HG03025 (cell line): Measurements from ENCODE around the gene FRMD7.
"Not testable (repeated sequence)": the region's sequence is repeated elsewhere in the genome, so short reads cannot be mapped to it uniquely, and the experiment has no call there.

Experiments
- ATAC-seq: cut with Tn5 transposase; IDR thresholded peaks from one replicate; pipeline ENCODE4 v1.9.1; 2021; ENCODE audit warnings: mild to moderate bottlenecking, moderate library complexity; ENCODE audit not compliant: unreplicated experiment, low FRiP score

The FRMD7 gene

DNA sequence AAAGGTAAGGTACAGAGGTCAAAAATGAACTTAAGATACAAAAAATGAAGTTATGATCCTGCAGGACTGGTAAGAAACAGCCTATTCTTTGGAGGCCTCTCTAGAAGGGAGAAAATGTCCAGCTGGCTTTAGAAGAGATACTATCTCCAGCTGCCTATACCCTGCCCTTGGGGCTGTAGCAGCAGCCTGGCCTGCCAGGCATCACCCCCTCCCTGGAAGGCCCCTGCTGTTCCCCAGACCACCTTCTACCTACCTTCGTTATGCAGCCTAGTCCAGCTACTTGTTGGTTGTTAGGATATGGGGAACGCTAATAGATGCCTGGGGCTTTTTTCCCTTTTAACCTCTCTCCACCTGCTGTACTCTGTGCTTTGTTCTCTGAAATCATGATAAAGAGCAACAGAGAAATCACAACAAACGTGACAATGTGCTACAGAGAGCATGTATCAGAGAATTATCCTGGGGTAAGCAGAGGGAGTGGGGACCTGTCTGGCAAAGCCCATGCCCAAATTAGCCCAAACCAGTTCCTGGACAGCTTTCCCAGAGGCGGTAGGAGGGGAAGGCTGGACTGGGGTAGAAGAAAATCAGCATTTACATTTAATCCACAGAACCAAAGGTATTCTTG, 34.5 kb downstream of the FRMD7 start:
- no peak for ATAC-seq

GRCh38 chrX:132092439-132093065, 35.3 kb downstream of the FRMD7 start:
- ATAC-seq: peak; percentile 91

DNA sequence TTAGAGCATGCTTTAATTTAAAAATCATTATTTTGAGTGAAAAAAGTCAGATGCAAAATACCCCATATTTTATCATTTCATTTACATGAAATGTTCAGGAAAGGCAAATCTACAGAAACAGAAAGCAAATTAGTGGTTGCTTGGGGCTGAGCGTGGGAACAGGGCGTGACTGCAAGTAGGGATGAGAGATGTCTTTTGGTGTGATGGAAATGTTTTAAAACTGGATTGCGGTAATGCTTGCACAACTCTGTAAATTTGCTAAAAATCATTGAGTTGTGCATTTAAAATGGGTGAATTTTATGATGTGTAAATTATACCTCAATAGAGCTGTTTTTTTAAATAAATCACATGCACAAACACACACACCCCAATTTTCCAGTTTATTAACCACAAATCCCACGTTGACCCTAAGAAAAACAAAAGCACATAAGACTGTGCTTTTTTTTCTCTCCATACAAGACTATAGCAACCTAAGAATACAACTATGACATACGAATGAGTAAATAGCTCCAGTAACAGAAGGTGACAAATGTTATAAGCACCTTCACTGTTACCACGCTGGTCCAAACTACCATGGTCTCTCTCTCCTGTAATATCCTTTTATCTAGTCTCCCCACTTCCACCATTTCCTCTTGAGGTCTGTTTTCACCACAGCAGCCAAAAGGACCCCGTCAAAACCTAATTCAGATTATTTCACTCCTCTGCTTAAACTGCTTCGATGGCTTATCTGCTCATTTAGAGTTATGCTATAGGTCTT, 37.2 kb downstream of the FRMD7 start:
- no peak for ATAC-seq

GRCh38 chrX:132088864-132089263, 39.0 kb downstream of the FRMD7 start:
- ATAC-seq: no peak

DNA sequence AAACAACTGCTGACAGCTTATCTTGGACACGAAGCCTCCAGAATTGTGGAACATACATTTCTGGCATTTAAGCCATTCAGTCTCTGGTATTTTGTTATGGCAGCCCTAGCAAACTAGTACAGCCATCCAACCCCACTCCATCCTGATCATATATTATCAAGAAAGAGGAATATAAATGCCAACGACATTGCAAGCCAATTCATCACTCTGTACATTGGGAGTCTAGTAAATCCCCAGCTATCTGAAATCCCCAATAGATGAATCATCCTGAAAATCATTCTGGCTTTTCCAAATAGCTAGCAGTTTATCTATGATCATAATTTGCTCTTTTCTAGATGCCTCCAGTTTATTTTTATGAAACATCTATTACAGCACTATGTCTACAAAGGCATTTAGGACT, 41.1 kb downstream of the FRMD7 start:
- no peak for ATAC-seq

DNA sequence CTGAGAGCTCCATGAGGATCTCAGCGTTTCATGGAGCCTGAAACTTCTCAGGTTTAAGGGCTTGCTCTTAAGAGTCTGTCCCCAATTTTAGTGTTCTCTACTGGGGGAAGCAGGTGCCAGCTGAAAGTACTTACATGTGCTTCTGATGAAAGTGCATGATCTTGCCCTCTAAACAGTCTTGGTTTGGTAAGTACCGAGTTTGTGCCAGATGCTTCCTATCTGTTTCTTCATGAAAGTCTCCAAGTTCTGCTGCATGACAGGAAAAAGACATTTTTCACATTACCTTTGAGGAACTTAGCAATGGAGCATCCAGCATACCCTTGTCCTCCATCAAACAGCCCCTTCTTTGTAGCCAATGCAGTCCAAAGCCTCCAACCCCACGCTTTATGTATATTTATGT, 42.0 kb downstream of the FRMD7 start:
- ATAC-seq: no peak

DNA sequence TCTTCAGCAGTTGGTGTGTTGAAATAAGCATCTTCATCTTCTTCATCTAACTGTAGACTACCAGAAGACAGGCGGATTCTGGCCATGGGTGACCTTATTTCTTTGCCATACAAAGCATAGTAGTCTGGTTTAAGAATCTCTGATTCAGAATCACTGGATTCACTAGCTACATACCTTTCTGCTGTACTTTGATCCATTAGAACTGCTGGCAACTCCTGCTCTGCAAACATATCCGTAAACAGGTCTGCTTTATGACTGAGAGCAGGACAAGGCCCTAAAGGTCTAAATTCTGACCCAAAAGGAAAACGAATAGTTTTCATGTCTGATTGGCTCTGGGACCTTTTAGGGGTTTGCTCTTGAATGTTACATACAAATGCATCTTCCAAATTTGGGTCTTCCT, 49.9 kb downstream of the FRMD7 start:
- no peak for ATAC-seq

DNA sequence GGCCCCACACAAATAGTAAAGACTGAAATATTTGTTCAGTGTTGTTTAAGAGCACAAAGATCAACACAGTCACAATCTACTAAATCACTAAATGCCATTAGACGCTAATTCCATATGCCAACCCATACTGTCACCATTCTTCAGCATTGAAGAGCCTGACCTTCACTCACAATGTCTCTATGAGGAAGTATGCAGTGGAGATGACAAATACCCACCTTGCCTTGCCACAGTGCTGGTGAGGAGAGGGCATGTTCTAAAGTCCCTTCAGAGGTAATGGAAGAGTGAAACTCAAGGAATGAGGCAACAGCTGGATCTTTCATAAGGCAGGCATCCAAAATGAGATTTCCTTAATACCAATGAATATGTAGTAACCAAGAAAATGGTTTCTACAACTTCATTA, 50.4 kb downstream of the FRMD7 start:
- ATAC-seq: no peak

DNA sequence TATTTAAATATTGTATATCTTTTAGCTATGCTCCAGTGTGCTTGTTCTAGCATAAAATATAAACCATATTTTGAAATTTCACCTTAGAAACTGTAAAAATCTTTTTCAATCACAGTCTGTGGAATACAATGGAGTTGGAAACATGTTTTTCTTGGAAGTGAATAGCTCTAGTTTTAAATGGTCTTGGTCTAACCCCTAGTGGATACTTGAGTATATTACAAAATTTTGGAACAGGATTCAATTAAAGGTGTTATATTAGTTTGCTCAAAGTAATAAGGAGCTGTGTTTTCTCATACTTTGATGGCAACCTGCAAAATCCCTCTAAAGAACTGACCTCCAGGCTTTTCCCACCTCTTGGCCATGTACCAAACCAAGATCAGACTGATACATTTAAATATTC, 56.6 kb downstream of the FRMD7 start:
- no peak for ATAC-seq

- no peak for ATAC-seq
Observed at GRCh38 chrX:132068405-132068804, 59.4 kb downstream of the FRMD7 start.

- ATAC-seq: no peak
Observed at GRCh38 chrX:132063862-132064261, 64.0 kb downstream of the FRMD7 start.

DNA sequence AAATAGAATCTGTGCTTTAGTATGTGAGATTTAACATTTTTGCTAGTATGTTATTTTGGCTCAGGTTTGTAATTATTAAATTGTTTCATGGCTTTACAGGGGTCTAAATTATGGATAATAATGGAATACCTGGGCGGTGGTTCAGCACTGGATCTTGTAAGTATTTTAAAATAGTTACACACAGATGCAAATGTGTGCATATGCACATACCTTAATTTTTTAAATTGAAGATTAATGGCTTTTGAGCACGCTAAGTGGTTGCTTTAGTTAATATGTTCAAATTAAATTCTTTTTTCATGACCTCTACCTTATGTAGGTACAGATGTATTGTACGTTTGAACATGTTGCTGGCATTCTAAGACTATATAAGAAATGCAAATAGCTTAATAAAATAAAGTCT, 64.5 kb downstream of the FRMD7 start:
- no peak for ATAC-seq

DNA sequence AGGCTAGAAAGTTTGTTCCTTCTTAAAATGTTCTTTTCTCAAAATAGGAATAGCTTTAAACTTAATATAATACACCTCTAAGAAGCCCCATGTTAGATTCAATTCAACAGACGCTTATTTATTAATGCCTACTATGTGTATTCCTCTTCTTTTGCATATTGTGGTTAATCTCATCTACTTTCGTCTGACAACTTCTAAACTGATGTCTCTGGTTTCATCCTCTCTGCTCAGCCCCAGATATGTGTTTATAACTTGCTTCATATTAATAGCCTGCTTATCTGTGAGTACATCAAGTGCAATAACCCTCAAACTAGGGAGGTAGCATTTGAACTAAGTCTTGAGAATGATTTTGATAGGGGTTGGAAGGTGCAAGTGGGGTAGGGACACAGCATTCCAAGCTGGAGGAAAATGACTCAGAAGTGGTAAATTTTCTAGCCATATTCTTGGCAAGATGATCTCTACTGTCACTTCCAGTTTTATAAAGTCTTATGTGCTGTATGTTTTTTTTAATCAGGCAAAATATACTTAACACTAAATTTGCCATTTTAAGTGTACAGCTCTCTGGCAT, 67.8 kb downstream of the FRMD7 start:
- ATAC-seq: no peak

GRCh38 chrX:132058975-132059374, 68.8 kb downstream of the FRMD7 start:
- ATAC-seq: no peak

GRCh38 chrX:132058050-132058449, 69.8 kb downstream of the FRMD7 start:
- no peak for ATAC-seq

GRCh38 chrX:132051778-132052177, 76.0 kb downstream of the FRMD7 start:
- not testable (repeated sequence) for ATAC-seq

DNA sequence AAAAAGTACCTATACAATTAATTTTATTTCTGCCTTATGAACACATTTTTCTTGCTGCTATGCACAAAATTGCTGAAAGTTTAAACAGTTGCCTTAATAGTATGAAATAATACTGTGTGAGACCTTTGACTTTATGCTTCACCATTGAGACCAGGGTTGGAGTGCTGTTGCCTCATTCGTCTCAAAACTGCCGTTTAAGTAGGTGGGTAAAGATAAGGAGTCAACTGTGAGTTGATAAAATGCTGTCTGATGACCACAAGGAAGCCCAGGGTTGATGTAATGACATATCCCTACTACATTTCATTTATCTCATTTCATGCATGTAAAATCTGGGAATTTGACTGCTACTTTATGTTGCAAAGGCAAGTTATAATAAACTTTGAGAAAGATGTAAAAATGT, 81.3 kb downstream of the FRMD7 start:
- ATAC-seq: no peak

DNA sequence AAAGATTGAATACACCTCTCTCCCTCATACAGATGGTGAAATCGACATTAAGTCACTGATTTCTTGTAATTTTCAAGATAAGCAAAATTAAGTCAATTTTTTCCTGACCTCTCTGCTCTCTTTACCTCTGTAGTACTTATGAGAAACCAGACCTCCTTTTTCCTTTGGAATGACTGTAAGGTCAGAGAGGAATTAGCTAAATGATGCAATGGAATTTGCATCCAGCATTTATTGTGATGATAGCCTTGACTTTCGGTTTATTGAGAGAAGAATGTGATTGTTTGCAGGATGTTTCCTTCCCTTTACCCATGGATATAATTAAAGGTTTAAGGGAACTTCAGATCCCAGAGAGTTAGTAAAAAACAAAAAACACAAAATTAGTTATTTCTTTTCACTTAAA, 82.4 kb downstream of the FRMD7 start:
- ATAC-seq: no peak

GRCh38 chrX:132044953-132045352, 82.9 kb downstream of the FRMD7 start:
- ATAC-seq: no peak

GRCh38 chrX:132043977-132044376, 83.8 kb downstream of the FRMD7 start:
- ATAC-seq: no peak

- ATAC-seq: no peak
Observed at GRCh38 chrX:132041015-132041414, 86.8 kb downstream of the FRMD7 start.

- no peak for ATAC-seq
Observed at GRCh38 chrX:132040066-132040465, 87.8 kb downstream of the FRMD7 start.
